GM13977 (cell line): ENCODE measurements around the gene PHF12.

Experiments used
- DNase-seq: peaks from one replicate; pipeline ENCODE4 v3.0.0; 2012; ENCODE audit warnings: low spot score
- in situ Hi-C: fragments of 300-500 bp; cut with MboI; formaldehyde crosslinking; loops from one replicate; pipeline ENCODE4 v1.12.0; 2022; ENCODE audit warnings: low sequenced_read_pairs, low pct_unique_long_range_greater_than_20kb, mixed read lengths, inconsistent platforms; ENCODE audit not compliant: unreplicated experiment
- TF ChIP-seq, protein P1 (sequence below): IDR thresholded peaks from 2 replicates; pipeline ENCODE4 v1.5.1; 2012; ENCODE audit warnings: mild to moderate bottlenecking, control low read depth; ENCODE audit not compliant: insufficient read depth; ENCODE audit errors: extremely low read depth, missing control alignments

Gene PHF12

DNA sequence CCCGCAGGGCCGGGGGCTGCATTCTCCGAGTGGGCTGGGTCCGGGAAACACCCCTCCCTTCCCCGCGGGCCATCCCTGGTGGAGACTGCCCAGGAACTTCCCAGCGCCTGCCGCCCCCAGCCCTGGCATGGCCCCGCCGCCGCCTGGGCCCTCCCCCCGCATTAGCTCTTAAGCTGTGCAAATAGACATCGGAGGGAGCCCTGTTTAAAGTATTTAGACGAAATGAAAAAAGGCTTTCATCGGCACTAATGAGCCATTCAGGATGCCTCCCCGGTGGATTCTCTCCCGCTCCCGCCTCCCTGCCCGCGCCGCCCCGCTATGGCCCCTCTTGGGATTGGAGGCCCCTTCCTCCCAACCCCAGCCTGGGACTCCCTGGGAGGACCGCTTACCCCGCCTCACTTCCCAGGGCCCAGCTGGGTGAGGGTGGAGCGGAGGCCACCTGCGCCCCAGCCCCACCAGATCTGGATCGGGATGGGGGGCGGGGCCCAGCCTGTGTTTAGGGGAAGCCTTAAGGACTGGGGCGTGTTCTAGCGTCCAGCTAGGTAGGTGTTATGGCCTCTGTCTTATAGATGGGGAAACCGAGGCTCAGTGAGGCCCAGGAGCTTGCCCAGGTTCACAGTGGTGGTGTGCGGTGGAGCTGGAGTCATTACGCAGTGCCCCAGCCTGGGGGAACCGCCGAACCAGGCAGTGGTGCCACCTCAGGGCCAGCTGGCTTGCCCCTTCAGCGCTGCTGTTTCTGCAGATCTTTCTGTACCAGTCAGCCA lies 34.8 kb upstream of the PHF12 start:
- in situ Hi-C loops, result no loop called here
- TF ChIP-seq, protein P1, sequence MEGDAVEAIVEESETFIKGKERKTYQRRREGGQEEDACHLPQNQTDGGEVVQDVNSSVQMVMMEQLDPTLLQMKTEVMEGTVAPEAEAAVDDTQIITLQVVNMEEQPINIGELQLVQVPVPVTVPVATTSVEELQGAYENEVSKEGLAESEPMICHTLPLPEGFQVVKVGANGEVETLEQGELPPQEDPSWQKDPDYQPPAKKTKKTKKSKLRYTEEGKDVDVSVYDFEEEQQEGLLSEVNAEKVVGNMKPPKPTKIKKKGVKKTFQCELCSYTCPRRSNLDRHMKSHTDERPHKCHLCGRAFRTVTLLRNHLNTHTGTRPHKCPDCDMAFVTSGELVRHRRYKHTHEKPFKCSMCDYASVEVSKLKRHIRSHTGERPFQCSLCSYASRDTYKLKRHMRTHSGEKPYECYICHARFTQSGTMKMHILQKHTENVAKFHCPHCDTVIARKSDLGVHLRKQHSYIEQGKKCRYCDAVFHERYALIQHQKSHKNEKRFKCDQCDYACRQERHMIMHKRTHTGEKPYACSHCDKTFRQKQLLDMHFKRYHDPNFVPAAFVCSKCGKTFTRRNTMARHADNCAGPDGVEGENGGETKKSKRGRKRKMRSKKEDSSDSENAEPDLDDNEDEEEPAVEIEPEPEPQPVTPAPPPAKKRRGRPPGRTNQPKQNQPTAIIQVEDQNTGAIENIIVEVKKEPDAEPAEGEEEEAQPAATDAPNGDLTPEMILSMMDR, result no peak
- no peak for DNase-seq

DNA sequence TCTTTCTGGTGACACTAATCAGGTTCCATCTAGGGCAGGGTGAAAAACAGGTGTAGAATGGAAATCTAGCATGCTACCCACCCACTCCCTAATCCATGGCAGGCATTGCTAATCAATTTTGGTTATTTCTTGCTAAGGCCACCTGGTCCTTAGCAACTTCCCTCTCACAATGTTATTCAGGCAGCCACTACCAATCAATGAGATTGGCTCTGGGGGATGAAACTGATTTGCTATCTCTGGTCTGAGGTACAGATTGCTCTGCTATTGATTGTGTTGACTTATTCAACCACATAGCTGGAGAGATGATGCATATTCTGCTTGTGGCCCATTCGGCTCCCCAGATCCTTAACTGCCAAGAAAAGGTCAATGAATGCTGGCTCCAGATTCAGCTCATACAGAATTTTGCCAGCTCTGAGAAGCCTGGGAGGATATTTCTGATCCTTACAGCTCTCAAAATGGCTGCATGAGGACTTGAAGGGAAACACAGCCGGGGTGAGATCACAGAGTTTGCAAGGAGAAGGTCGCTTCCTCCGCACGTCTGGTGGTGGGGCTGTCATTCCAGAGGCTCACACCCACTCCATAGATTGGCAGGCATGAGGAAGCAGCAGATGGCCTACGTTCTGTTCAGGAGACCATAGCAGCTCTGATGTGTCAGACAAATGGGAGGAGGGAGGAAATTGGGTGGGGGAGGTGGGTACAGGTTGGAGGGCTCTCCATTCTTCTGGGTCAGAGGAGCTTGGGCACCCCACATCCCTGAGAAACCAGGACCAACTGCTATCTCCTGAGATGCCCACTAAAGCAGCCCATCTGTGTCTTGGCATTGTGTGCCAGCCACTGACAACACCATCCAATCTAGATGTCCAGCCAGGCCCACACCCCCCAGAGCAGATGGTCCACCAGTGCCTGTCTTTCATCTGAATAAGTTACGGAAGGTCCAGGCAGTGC lies 32.2 kb upstream of the PHF12 start:
- TF ChIP-seq, protein P1, result no peak
- in situ Hi-C loops, result no loop called here
- no peak for DNase-seq

DNA sequence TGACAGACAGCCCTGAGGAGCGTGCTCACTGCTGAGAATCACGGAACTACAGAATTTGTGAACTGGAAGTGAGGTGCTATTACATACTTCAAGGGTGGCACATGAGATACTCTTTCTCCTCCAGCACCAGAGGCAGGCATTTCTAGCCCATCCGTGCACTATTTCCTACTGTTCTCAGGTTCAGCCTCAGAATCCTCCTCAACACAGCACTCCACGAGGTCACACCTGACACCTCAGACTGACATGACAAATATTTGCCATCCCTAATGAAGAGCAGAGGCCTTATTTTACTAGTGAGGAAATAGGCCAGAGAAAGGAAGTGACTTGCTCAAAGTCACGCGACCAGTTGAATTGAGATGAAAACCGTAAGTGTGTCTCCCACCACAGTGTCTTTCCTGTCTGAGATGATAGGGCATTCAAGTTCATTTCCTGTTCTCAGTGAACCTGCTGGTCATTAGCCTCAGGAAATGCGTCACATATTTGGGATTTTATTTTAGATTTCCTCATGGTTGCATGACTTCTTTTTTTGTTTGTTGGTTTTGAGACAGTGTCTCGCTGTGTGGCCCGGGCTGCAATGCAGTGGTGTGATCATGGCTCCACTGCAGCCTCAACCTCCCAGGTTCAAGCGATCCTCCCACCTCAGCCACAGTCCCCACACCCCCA lies 30.9 kb upstream of the PHF12 start:
- TF ChIP-seq, protein P1, result no peak
- DNase-seq, result peak; percentile 76
- in situ Hi-C loops, result no loop called here

DNA sequence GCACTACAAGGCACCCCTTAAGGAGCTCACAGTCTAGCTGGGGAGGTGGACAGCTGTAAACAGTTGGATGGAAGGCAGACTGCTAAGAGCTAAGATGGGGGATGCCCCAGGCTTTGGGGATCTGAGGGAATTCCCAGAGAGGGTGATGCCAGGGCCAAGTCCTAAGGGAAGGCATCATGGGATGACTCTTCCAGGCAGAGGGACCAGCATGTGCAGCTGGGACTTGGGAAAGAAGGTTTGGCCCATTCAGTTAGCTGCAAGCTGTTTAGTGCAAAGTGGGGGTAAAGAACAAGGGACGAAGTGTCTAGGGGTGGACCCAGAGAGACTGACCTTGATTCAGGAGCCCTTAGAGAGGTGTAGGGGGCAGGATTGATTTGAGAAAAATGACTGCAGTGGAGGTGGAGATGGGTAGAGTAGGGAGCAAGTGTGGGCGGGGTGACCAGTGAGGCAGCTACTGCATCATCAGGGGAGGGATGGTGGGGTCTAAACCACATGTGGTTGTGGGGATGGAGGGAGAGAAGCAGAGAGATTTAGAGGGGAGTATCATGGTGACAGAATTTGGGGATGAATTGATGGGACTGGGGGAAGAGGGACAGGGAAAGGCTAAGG lies 27.1 kb upstream of the PHF12 start:
- in situ Hi-C loops, result loop anchor here (10.0 kb wide), 1 partner anchor 126 kb away; no protein-coding TSS in a partner anchor
- TF ChIP-seq, protein P1, result no peak
- no peak for DNase-seq

DNA sequence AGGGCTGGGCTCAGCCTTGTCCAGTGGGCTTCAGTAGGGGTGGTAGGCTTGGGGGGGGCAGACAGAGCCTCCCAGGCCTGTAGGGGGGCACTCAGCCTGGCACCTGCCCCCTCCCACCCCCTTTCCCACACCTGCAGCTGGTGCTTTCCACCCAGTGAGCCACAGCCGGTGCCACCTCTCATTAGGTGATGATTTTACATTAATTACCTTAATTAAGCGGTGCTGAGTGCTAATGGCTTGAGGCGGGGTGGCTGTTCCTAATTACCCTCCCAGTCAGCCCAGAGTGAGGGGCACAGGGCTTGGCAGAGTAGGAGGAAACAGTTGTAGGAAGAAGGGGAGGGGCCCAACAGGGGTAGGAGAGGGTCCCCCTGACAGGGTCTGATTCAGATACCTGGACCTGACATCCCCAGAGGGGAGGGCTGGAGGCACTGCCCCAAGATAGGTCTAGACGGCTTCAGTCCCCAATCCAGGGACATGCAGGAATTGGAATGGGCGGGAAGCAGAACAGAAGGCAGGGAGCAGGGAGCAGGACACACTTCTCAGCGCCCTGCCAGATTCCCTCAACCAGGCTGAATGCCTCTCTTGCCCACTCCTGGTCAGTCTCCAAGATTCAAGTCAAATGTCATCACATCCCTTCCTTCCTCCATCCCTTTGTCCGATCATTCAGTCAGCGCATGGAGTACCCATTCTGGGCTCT lies 26.5 kb upstream of the PHF12 start:
- no peak for DNase-seq
- in situ Hi-C loops, result loop anchor here (10.0 kb wide), 1 partner anchor 127 kb away; no protein-coding TSS in a partner anchor
- TF ChIP-seq, protein P1, result no peak
